ENCODE measurements around the gene BID. TPM values are rescaled to one million over a fixed set of nuclear protein-coding genes. Genes with fewer than 3 reads are reported as not detected.

Gene BID
- total and polyA plus RNA-seq, 10 of the 15 experiments (the other 5 are each of a cell fraction or from before 2014, with no cell fraction given) = 7.9 to 241 (median 136) TPM

- TF ChIP-seq, protein P1, sequence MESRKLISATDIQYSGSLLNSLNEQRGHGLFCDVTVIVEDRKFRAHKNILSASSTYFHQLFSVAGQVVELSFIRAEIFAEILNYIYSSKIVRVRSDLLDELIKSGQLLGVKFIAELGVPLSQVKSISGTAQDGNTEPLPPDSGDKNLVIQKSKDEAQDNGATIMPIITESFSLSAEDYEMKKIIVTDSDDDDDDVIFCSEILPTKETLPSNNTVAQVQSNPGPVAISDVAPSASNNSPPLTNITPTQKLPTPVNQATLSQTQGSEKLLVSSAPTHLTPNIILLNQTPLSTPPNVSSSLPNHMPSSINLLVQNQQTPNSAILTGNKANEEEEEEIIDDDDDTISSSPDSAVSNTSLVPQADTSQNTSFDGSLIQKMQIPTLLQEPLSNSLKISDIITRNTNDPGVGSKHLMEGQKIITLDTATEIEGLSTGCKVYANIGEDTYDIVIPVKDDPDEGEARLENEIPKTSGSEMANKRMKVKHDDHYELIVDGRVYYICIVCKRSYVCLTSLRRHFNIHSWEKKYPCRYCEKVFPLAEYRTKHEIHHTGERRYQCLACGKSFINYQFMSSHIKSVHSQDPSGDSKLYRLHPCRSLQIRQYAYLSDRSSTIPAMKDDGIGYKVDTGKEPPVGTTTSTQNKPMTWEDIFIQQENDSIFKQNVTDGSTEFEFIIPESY (IDR thresholded peaks at IDR 0.05) = no peak
- no peak for TF ChIP-seq CHD1 (IDR thresholded peaks at IDR 0.05; ENCODE audit: low read depth, low read length)
These were observed 61.8 kb downstream of the BID start (continued) for GRCh38 chr22:17712441-17712840.

DNA sequence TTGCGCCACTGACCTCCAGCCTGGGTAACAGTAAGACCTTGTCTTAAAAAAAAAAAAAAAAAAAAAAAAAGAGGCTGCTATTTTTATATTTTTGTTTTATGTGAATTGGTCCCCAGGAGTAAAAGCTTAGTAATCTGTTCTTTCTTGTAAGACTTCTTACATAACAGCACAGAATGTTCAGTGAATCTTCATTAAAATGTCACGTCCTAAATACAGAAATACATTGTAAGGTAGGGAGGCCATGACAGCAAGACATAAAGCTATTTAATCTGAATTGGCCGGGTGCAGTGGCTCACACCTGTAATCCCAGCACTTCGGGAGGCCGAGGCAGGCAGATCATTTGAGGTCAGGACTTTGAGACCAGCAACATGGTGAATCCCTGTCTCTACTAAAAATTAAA, 64.2 kb downstream of the BID start:
- no TSS peak for BruUV-seq (replicated peaks)
- FAIRE-seq (no peak), ATAC-seq (no peak), DNase-seq (ENCODE audit: low read depth, low spot score) (no peak)
- Histone ChIP-seq H2AFZ (ENCODE audit: control insufficient read depth, low read depth, low read length) (no peak overlapping the region), H4K20me1 (ENCODE audit: control insufficient read depth, insufficient read depth) (no peaks in the 10 kb centered on the region), H3K4me2 (ENCODE audit: control insufficient read depth, insufficient read depth) (no peak overlapping the region), H3K27me3 (replicated peaks in 1 of 2; ENCODE audit: control insufficient read depth in 2 of 2, insufficient read depth in 2 of 2, low read length in 1 of 2) (no peaks in the 10 kb centered on the region), H3K9me3 (replicated peaks; ENCODE audit: control insufficient read depth, insufficient read depth, low read length) (no peaks in the 10 kb centered on the region; the same call in 2 of the 3 replicates), H3K4me1 (ENCODE audit: control insufficient read depth, insufficient read depth, low read length) (peaks cover 12% of the 10 kb centered on the region), H3K27ac (ENCODE audit: control insufficient read depth, insufficient read depth) (no peak overlapping the region), H3K4me3 (no peak overlapping the region), H3K36me3 (ENCODE audit: control insufficient read depth in 2 of 2, insufficient read depth in 2 of 2, low read length in 1 of 2) (no peaks in the 10 kb centered on the region), H3K9ac (ENCODE audit: control insufficient read depth, insufficient read depth, low read length) (no peak overlapping the region), H3K79me2 (ENCODE audit: control insufficient read depth, insufficient read depth, low read length) (peaks cover 5% of the 10 kb centered on the region)
- ChIA-PET POLR2A (interaction anchor here (0.7 kb wide), 1 partner anchor 151 kb away, joined by 4 read pairs; no protein-coding TSS in a partner anchor), CTCF (no interaction called here), RAD21 (ENCODE audit: unreplicated experiment) (no interaction called here), SMC1A (ENCODE audit: uncharacterized antibody, unreplicated experiment) (interaction anchor here (1.1 kb wide), 1 partner anchor 22 kb away, joined by 3 read pairs; no protein-coding TSS in a partner anchor)
- no peak for TF ChIP-seq CBFB (IDR thresholded peaks at IDR 0.05; ENCODE audit: low read depth)
- no peak for TF ChIP-seq KAT2A (conservative IDR thresholded peaks at IDR 0.05; ENCODE audit: control insufficient read depth, low read depth, low read length)
- in situ Hi-C loops (cut with MboI) (no loop called here), intact Hi-C loops (cut with micrococcal nuclease; ENCODE audit: unreplicated experiment) (no loop called here)
- WGBS (ENCODE audit: insufficient coverage, insufficient replicate concordance, low lambda C conversion rate, missing lambda C conversion rate) = 95% methylated on average over 5 of the region's 5 CpGs

Data from GM12878 (cell line).